DMS153 (cell line): ENCODE results near the gene RPL19.

Experiments used
- DNase-seq: peaks from one replicate; lab custom pipeline; 2025; lab: John Stamatoyannopoulos, UW

Gene RPL19

GRCh38 chr17:39173080-39173479, 27.0 kb upstream of the RPL19 start:
- no peak for DNase-seq

GRCh38 chr17:39173526-39174274, 26.4 kb upstream of the RPL19 start:
- DNase-seq: no peak

DNA sequence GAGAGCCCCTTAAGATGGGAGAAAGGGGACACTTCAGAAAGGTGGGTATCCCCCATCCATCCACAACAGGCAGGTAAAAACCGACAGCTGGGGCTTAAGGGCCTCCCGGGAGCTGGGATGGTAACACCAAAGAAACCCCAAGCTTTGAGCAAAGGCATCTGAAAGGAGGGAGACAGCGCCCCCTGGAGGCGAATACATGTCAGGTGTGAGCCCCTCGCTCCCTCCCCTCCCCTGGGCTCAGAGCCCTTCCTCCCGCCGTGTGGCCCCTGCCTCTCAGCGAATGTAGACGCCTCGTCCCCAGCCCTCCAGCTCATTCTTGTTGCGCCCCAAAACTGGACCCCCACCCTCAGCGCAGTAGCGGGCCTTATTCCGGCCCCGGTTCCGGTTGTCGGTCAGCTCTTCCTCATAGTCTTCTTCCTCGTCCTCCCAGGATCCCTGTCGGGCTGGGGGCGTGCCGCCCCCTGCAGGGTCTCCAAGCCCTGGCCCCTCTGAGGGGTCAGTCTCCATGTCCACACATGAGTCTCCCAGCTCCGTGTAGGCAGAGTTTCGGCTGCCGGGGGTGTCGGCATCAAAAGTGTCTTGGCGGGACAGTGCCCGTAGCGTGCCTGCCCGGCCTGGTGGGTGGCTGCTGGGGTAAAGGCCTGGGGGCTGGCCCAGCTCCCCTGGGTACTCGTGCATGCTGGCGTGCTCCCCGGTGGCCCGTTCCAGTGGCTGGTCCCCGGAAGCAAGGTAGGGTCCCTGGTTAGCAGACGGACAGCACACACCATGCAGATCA, 25.0 kb upstream of the RPL19 start:
- DNase-seq: no peak

GRCh38 chr17:39175695-39176093, 24.4 kb upstream of the RPL19 start:
- no peak for DNase-seq

- DNase-seq: no peak
These were observed 22.8 kb upstream of the RPL19 start for GRCh38 chr17:39177256-39177655.

DNA sequence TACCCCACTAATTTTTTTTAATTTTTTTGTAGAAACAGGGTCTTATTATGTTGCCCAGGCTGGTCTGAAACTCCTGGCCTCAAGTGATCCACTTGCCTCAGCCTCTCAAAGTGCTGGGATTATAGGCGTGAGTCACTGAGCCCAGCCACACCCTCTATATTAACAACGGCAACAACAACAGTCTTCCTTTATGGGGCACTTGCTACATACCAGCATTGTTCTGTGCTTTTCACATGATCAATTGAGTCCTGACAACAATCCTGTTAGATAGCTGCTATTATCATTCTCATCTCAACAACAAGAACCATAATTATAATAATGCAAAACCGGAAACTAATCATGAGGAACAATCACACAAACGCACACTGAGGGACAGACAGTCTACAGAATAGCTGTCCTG, 21.5 kb upstream of the RPL19 start:
- peak; percentile 39 for DNase-seq

- no peak for DNase-seq
These were observed 18.8 kb upstream of the RPL19 start for GRCh38 chr17:39181303-39181702.

DNA sequence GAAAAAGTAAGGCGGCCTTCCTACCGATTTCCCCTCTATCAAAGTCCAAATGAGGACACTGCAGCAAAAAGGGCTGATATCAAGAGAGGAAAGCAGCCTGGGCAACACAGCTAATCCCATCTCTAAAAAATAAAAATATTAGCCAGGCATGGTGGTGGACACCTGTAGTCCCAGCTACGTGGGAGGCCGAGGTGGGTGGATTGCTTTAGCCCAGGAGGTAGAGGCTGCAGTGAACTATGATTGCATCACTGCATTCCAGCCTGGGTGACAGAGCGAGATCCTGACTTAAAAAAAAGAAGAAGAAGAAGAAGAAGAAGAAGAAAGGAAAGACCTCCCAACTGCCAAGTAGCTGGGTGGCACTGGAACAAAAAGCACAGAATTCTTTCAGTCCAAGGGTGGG, 17.0 kb upstream of the RPL19 start:
- DNase-seq: no peak

- no peak for DNase-seq
These were observed 16.4 kb upstream of the RPL19 start for GRCh38 chr17:39183720-39184119.

DNA sequence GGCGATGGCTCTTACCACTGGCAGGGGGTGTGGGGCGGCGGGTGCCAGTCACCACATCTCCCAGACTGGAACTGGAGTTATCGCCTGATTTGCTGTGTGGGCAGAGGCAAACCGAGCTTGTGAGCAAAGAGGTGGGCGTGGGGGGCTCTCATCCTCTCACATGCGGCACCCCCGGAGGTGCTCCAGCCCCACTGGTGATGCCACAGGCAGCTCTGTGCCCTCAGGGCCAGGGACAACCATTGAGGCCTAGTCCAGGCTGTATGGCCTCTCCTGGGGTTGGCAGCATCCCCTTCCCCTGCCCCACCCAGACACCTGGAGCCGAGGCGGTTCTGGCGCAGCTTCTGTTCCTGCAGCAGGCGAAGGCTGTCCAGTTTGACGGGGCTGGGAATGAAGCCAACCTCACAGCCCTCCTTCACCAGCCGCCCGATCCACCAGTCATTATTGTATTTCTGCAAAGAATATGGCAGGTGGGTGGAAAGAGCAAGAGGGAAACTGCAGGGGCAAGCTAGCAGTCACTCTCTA, 13.5 kb upstream of the RPL19 start:
- DNase-seq: no peak

DNA sequence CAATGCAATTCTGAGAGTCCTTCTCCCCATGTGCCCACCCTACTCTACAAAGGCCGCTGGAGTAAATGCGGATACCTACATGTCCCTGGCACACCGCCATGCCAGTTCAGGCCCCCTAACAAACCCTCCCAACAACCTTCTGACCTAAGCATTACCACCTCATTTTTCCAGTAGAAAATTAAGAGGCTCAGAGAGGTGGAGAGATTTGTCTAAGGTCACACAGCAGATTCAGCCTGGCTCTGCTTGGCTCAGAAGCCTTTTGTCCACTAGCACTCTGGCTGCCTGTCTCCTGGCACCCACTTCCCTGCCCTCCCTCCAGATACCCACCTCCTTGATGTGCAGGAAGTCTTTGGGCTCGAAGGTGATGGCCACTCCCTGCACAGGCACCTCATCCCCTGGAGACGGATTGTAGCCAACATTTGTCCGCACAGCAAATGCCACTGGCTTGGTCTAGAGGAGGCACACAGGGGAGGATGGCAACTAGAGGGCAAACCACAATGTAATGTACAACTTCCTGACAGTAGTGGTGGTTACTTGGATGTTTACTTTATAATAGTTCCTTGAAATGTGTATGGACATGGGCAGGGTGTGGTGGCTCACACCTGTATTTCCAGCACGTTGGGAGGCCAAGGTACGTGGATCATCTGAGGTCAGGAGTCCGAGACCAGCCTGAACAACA, 12.8 kb upstream of the RPL19 start:
- DNase-seq: no peak

DNA sequence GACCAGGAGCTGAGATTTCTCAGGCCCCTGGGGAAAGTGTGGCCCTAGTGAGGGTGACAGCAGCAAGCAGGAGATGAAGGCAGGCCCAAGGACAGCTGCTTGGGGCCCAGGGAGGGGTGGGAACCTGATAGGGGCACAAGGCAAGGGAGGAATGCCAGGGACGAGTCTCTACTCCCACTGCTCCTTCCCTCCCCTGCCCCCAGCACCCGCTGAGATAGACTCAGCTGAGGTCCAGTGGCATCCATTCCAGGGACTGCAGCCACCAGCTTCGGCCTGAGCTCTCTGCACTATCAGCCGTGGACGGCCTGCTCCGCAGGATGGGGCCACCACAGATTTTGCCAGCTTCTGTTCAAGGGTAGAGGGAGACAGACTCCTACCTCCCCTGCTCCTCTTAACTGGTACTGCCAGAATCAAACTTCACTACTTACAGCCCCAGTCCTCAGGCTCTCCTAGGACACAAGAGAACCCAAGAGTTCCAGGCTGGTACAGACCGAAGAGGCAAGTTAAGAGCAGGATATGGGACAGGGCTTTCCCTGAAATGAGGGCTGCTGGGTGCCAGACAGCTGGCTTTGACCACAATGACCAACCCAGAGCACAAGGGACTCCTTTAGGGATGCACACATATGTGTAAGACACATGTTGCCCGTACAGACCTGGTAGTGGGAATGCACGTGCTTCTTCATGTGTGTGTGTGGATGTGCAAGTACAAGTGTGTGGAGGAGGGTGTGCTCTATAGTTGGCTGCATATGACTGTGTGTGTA, 8.2 kb upstream of the RPL19 start:
- DNase-seq: no peak

GRCh38 chr17:39192901-39193300, 7.2 kb upstream of the RPL19 start:
- no peak for DNase-seq

- no peak for DNase-seq
These were observed 6.7 kb upstream of the RPL19 start for GRCh38 chr17:39193346-39193745.

GRCh38 chr17:39194089-39194984, 5.7 kb upstream of the RPL19 start:
- DNase-seq: no peak

DNA sequence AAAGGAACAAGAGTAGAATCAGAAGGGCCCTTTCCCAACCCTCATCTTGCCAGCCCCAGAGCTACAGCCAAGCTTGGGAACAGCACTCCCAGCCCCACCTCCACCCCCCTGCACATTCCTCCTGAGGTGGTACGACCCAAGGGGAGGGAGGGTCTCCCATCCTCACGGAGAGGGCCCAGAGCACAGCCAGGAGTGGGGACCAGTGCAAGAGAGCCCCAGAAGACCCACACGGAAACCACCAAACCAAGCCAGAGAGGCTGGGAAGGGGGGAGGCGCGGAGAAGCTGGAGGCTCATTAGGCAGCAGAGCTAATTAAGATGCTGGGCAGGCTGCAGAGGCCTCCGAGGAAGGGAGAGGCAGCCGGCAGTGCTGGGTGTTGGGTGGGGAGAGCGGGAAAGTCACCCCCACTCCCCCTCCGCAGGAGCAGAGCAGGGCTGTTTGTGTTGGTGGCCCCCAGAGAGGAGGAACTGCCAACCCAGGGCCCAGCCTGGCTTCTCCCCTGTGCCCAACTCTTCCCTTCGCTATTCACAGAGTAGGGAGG, 5.0 kb upstream of the RPL19 start:
- DNase-seq: no peak

DNA sequence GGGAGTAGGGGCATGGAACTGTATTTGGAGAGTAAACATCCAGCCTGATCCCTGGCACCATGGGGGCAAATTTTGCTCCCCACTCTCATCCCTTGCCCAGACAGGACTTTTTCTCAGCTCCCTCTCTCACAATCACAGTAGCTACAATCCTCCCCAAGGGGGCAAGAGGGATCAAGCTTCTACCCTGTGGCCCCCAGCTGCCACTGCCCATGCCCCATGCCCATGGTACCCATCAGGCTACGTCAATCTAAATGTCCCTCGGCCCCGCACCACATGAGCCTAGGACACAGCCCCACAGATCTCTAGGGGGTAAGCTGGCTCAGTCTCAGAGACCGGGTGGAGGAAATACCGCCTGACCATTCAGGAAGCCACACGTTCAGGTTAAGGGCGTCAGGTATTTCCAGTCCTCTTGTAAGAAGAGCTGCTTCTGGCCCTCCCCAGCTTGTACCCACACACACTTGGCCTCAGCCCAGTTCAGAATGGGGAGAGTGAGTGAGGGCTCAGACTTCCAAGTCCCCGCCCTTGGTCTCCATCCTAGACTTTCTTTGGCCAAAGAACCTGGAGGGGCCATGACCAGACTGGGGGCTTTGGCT, 4.4 kb upstream of the RPL19 start:
- DNase-seq: no peak

- DNase-seq: no peak
These were observed 3.8 kb upstream of the RPL19 start for GRCh38 chr17:39196241-39196807.

GRCh38 chr17:39196808-39197291, 3.2 kb upstream of the RPL19 start:
- no peak for DNase-seq
